ENCODE results near the gene CHSY1.

- TF ChIP-seq CTCF (conservative IDR thresholded peaks at IDR 0.05; ENCODE audit: low read depth, low read length): no peak
- no peak for TF ChIP-seq EZH2 (IDR thresholded peaks at IDR 0.05; ENCODE audit: borderline replicate concordance, low read depth, low read length, poor library complexity, severe bottlenecking)
Observed at GRCh38 chr15:101157721-101158120, 94.1 kb downstream of the CHSY1 start.
